HG03460 (cell line): ENCODE results near the gene ARL10.
A peak's percentile ranks its signal among the peaks of the same experiment; 100 is the strongest.
"Not testable (repeated sequence)": the region's sequence is repeated elsewhere in the genome, so short reads cannot be mapped to it uniquely, and the experiment has no call there.

Experiments
- ATAC-seq: cut with Tn5 transposase; IDR thresholded peaks from one replicate; pipeline ENCODE4 v1.9.1; 2021; ENCODE audit not compliant: unreplicated experiment

ARL10 gene

DNA sequence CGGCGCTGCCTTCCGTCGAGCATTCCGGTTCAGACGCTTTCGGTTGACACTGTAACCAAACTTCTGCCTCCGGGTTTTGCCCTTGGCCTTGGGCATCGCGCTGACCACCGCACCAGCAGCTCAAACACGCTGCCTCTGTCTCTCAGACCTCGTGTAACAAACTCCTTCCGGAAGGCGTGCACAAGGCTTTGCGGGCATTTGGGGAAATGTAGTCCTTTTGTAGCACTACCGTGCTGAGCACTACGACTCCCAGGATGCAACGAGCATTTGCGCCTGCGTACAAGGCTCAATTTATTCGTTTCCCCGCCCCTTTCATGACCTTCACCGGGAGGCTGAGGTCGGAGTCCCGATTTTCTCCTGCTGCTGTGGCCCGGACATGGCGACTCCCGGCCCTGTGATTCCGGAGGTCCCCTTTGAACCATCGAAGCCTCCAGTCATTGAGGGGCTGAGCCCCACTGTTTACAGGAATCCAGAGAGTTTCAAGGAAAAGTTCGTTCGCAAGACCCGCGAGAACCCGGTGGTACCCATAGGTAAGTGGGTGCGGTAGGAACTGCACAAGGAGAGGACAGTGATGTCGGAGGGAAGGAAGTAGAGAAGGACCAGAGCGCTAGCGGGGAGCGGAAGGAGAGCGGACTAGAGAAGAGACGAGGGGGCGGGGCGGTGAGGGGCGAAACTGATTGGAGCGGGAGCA lies 23.3 kb downstream of the ARL10 start, which contains the start of the genes HIGD2A and NOP16:
TSS of gene HIGD2A (plus strand) at position 308 of the 691 bp plus-strand sequence. CDS start at position 377, 69 bp downstream.
TSS of gene NOP16 (minus strand) at position 155 of the 691 bp plus-strand sequence. CDS start at position 96, 59 bp downstream.
- ATAC-seq: peak; percentile 88

DNA sequence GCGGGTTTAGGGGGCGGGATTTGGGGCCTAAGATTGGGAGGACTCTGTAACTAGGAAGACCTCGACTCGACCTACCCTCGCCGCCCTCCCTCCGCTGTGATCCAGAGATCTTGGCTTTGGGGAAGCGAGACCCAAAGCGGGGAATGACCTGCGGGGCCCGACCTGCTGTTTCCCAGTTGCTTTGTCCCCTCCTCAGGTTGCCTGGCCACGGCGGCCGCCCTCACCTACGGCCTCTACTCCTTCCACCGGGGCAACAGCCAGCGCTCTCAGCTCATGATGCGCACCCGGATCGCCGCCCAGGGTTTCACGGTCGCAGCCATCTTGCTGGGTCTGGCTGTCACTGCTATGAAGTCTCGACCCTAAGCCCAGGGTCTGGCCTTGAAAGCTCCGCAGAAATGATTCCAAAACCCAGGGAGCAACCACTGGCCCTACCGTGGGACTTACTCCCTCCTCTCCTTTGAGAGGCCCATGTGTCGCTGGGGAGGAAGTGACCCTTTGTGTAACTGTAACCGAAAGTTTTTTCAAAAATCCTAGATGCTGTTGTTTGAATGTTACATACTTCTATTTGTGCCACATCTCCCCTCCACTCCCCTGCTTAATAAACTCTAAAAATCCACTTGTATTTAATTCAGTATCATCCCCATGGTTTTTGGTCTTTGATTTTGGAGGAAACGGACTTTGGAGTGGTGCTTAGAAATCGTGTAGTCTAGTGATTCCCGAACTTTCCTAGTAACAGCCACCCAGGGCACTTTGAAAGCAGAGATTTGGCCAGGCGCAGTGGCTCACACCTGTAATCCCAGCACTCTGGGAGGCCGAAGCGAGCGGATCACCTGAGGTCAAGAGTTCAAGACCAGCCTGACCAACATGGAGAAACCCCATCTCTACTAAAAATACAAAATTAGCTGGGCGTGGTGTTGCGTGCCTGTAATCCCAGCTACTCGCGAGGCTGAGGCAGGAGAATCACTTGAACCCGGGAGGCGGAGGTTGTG lies 24.1 kb downstream of the ARL10 start:
- ATAC-seq: peak; percentile 27

DNA sequence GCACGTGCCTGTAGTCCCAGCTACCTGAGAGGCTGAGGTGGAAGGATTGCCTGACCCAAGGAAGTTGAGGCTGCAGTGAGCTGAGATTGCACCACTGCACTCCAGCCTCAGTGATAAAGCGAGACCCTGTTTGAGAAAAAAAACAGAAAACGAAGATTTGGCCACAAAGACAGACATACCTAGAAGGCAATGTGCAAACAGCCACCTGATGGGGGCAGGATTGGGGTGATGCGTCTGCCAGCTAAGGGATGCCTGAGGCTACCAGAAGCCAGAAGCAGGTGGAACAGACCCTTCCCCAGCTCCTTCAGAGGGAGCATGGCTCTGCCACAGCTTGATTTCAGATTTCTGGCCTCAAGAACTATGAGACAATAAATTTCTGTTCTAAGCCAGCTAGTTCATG lies 26.2 kb downstream of the ARL10 start:
- no peak for ATAC-seq

DNA sequence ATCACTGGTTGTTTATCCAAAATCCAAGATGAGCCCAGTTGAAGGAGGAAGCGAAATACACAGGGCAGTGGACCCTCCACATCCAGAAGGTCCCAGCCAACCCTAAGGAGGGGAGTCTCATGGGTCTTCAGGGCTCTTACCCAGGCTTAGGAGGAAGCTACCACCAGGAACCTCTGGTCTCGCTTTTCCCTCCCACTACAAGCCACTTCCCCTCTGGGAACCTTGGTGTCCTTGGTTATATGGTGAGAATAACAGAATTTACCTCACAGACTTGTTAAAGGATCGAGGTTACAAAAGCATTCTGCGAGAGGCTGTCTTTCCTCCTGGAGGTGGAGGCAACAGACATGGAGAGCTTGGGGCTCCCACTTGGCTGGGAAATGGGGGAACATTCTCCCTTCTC lies 26.7 kb downstream of the ARL10 start:
- no peak for ATAC-seq

DNA sequence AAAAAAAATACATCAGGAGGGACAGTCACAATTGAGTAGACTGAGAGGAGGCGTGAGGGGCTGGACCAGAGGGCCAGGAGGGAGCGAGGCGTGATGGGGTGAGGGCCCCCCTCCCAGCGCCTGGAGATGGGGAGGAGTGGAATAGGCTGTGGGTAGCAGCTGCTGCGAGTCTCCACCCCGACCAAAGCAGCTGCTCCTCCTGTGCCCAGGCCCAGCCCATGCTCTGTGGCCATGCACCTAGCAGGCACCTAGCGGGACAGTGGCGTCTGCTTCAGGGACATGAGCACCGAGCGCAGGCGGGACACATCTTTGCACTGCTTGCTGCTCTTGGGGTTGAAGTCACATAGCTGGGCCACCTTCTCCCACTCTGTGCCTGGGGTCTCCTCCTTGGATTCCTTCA lies 27.2 kb downstream of the ARL10 start:
- no peak for ATAC-seq

DNA sequence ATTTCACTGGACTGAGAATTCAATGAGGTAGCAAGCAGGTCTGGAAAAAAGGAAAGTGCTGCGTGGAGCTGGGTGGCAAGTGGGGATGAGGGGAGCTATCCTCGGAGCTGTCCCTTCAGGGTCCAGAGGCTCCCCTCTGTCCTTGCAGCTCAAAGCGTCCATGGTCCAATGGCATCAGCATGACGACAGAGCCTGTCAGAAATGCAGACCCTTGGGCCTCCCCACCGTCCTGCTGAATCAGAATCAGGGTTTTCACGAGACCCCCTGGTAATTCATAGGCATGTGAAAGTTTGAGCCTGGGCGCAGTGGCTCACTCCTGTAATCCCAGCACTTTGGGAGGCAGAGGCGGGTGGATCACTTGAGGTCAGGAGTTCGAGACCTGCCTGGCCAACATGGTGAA lies 28.8 kb downstream of the ARL10 start:
- ATAC-seq: no peak

DNA sequence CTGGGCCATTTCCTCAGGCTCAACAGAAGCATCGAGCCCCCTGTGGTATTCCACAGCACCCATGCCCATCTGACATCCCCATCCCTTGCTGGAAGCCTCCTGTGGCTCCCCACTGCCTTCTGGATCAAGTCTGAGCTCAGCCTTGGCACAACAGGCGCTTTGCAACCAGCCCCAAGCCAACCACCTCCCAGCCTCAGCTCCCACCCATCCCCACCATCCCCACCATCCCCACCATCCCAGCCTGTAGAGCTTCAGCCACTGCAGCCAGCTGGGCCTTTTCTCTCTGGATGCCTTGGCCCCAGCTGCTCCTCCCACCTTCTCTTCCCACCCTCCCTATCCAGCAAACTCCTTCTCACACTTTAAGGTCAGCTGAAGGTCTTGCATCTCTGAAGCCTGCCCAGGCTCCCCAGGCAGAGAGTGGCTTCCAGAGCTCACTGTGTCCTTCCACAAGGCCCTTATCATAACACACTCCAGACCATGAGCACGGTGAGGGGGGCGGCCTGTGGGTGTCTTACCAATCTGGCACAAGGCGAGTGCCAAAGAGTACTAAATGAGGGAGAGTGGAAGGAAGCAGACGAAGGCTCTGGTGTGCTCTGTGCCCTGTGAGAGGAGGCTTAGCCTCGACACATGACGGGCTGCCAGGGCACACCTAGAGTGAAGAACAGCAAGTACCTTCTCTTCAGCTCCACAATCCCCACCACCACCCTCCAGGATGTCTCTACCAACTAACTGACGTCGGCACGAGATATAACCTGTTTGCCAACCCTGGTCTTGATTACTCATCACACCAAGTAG lies 29.8 kb downstream of the ARL10 start:
- ATAC-seq: no peak

DNA sequence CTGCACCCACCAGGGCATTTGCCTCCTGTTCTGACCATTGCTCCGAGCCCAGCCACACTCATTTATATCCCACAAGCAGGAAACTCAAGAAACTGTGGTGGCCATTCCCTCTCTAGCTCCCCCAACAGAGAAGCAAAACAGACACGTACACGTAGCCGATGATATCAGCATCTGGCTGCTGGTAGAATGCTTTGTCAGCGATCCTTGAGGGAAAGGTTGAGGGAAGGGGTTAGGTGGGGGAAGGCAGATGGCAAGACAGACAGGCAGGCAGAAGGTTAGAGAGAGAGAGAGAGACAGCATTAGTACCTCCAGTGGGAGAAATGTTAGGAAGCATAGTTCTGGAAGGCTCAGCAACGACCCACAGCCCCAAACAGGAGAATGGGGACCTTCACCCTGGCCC lies 31.0 kb downstream of the ARL10 start:
- no peak for ATAC-seq

DNA sequence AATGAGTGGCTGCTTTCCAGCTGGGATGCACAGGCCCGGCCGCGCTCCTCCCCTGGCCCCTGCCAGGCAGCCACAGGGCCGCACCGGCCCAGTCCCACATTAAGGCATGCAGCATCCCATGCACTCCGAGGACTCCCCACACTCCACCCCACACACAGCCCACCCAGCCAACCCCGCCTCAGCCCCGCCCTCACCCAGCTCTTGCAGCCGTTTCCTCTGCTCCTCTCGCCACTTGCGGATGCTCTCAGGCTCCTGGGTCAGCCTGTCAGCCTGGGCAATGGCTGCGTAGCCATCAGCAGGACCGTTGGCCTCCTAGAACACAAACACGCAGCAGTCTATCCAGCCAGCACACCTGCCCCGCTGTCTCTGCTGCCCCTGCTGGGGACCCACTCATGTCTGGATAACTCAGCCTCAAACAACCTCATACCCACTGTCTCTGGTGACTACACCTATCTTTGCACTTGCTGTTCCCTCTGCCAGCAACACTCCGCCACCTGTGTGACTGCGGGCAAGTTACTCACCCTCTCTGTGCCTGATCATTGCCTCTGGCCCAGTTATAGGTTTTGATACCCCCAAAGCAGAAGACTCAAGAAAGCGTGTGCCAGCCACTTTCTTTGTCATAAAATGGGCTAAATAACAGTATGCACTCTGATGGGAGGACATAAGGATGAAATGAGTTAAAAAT lies 32.6 kb downstream of the ARL10 start:
- no peak for ATAC-seq

DNA sequence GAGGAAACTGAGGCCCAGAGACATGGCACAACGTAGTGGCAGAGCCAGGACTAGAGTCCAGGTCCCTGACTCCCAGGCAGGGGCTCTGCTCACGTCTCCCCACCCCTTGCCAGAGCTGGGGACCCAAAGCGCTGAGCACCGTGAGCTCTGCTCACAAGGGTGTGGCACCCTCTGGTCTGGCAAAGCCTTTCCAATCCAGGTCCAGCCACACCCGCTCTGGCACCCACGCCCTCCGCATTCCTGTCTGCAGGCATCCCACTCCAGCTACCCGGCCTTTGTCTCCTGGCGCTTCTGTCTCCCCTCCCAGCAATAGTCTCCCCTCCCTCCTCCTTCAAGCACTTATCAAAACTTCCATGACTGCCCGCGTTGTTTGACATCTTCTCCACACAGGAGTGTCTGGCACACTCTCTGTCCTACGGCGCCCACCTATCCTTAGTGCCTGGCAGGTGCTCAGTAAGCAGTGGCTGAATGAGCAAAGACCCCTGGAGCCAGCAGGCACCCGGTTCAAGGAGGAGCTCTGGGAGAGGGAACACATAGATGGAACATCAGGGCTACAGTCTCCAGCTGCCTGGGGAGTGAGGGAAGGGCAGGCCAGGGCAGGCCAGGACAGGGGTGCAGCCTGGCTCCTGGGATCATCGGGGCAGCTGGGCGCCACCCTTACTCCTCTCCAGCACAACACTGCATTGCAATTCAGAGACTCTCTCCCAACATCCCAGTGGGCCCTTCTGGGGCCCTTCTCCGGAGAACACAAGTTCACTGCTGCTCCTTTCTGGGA lies 35.3 kb downstream of the ARL10 start:
- no peak for ATAC-seq

DNA sequence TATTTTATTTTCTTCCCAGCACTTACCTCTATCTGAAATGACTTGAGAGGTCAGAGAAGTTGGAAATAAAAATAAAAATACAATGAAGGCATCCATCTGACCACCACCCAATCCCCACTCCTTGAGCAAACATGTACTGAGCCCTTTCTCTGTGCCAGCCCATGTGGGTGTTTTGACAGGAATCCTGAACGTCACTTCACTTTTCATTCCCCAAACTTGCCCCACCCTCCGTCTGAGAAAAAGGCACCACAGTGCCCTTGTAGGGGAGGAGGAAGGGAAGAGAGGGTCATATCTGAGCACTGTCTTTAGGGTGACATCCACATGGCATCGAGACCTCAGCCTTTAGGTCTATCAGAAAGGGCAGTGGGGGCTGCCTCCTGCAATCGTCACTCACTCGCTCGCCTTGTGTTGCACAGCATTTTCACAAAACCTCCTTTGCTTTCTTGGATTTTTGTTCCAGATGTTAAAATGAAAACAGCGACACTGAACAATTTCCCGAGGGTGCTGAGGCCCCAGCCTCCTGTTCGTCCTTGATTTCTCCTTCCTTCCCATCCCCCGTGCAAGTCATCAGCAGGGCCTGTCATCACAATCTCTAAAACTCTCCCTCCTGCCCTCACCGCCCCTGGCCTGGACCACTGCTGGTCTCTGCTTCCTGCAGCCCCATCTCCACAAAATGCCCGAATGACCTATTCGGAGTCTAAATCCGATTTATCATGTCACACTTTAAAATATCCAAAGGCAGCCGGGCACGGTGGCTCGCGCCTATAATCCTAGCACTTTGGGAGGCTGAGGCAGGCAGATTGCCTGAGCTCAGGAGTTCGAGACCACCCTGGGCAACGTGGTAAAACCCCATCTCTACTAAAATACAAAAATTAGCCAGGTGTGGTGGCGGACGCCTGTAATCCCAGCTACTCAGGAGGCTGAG lies 36.3 kb downstream of the ARL10 start:
- no peak for ATAC-seq

DNA sequence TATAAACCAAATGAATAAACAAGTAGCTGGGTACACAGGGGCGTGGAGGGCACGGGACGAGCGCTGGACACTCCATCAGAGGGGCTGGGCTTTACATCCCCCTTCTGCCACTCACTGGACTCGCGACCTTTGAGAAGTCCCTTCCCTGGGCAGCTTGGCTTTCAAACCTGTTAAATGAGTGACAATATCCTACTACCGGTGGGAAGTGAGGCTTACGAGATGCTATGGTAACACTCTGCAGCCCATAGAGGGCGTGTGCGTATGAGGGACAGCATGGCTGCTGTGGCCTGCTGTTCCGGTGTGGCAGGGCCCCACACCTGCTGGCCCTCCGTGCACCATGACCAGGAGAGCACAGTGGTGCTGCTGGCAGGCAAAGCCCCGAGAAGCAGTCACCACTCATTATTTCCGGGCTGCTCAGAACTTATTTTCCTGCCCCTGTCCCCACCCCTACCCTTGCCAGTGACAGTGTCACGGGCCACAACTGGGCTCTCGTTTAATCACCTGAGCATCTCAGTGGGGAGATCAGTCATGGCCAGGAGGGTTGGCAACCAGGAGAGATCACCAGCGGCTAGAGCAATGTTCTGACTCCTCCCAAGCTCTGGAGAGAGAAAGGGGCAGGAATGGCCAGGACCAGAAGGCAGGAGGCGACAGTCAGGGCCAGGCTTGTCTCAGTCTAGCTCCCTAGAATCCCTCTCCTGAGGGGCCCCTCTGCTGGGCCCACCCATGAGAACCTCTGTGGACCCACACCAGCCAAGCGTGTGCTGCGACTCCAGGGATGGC lies 40.6 kb downstream of the ARL10 start:
- no peak for ATAC-seq

DNA sequence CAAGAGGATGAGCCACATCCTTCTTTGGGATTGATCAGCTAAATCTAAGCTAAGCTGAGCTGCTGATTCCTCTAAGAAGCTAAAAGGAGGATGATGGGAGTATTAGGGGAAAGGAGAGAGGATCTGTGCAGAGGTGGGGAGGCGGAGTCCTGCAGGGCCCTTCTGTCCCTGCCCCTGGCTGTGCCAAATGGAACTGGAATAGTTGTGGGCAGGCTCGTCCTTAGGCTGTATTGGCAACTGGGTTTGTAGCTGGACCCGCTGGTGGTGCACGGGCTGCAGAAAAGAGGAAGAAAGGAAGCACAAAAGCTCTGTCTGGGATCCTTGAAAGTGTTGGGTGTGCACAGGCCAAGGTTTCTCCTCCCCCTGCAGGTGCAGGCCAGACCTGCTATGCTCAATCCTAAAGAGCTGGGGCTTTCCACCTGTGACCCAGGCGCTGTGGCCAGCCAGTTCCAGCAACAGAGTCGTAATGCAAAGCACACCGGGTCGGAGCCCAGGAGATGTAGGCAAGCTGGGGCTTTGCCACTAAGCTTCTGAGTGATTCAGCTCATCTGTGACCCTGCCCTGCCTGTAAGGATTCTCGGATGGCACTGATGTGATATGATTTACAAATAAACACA lies 41.3 kb downstream of the ARL10 start:
- ATAC-seq: no peak

DNA sequence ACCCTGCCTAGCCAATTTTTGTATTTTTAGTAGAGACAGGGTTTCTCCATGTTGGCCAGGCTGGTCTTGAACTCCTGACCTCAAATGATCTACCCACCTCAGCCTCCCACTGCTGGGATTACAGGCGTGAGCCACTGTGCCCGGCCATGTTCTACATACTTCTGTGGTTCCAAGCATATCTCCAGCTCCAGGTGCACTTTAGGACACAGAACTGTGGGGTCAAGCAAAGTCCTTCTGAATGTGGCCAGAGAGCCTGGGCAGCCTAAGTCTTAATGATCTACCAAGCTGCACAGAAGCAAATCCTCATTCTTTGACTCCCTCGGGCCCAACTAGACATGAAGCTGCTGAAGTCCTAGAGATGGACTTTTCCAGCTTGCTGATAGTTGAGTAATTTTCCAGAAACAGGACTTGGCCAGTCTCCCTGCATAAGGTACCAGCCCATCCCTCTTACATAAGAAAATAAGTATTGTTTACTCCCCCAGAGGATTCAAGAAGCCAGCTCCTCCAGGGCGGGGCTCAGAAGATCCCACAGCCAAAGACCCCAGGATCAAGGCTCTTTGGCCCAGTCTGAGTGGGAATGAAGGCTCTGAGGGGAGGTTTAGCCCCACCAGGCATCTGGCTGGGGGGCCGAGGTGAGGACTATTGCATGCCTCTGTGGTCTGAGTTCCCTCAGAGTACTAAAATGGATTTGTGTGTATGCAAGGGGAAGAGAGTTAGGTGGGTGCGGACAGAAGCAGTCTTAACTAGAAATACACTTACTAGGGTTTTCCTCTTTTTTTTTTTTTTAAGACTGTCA lies 42.4 kb downstream of the ARL10 start:
- no peak for ATAC-seq

DNA sequence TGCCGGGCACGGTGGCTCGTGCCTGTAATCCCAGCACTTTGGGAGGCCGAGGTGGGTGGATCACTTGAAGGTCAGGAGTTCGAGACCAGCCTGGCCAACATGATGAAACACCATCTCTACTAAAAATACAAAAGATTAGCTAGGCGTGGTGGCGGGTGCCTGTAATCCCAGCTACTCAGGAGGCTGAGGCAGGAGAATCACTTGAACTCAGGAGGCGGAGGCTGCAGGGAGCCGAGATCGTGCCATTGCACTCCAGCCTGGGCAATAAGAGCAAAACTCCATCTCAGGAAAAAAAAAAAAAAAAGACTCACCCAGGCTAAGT lies 42.9 kb downstream of the ARL10 start:
- not testable (repeated sequence) for ATAC-seq

DNA sequence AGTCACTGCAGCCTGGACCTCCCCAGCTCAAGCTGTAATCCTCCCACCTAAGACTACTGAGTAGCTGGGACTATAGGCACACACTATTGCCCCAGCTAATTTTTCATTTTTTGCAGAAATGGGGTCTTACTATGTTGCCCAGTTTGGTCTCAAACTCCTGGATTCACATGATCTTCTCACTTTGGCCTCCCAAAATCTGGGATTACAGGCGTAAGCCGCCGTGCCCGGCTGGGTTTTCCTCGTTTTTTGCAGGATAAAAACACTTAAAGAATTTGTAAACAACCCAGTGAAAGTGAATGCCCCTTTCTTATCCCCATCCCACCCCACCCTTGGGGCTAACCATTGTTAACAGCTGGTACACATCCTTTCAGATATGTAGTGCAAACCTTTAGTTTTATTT lies 43.3 kb downstream of the ARL10 start:
- ATAC-seq: no peak

DNA sequence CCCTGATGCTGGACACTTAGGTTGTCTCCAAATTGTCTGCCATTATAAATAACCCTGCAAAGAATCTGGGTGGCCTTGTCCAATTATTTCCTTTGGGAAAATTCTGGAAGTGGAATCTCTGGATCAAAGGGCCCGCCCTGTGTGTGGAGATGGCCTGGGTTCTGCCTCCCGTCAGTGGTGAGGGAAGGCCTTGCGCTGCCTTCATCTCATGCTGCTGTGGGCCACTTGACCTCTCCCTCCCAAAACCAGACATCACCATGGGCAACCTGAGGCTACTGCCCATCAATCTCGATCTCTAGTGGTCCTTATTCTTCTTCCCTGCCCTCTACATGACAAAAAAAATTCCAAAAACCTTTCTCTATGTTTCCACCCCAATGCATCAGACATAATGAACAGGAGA lies 44.5 kb downstream of the ARL10 start:
- ATAC-seq: no peak
